Activated CD8-positive, alpha-beta T cell treated with anti-CD3 and anti-CD28 coated beads, Interleukin-2, amount 10 ng/mL, durations not matched to agents 7 days and 5 days (primary cell): ENCODE measurements around the gene ZNF579. TPM values are rescaled to one million over a fixed set of nuclear protein-coding genes. Genes with fewer than 3 reads are reported as not detected.
"Not testable (repeated sequence)": the region's sequence is repeated elsewhere in the genome, so short reads cannot be mapped to it uniquely, and the experiment has no call there.

Experiments
- ATAC-seq: fragments of 150-1000 bp; cut with Tn5 transposase; one replicate; pipeline ENCODE4 v1.10.0; 2021; ENCODE audit warnings: moderate library complexity
- CTCF ChIA-PET: fragments of 350-600 bp; sonication (Branson Sonifier 250); formaldehyde crosslinking; loops from one replicate; lab custom pipeline; 2021; ENCODE audit warnings: antibody characterized with exemption; lab: Charles Lee
- POLR2A ChIA-PET: fragments of 350-600 bp; sonication (Branson Sonifier 250); formaldehyde crosslinking; loops from one replicate; lab custom pipeline; 2021; ENCODE audit warnings: antibody characterized with exemption; lab: Charles Lee
- DNase-seq: peaks from one replicate; pipeline ENCODE4 v3.0.0-alpha.2; 2020
- H3K27ac Mint-ChIP-seq: one replicate; pipeline ENCODE4 v1.8.0; 2021; ENCODE audit warnings: mild to moderate bottlenecking, mixed read lengths
- H3K27me3 Mint-ChIP-seq: one replicate; pipeline ENCODE4 v1.8.0; 2021; ENCODE audit warnings: low read depth, mixed read lengths
- H3K36me3 Mint-ChIP-seq: one replicate; pipeline ENCODE4 v1.8.0; 2021; ENCODE audit warnings: low read depth, mixed read lengths
- H3K4me1 Mint-ChIP-seq: one replicate; pipeline ENCODE4 v1.8.0; 2021; ENCODE audit warnings: low read depth, mixed read lengths
- H3K4me3 Mint-ChIP-seq: one replicate; pipeline ENCODE4 v1.8.0; 2021; ENCODE audit warnings: mild to moderate bottlenecking, mixed read lengths
- H3K9me3 Mint-ChIP-seq: one replicate; pipeline ENCODE4 v1.8.0; 2022; ENCODE audit warnings: mixed read lengths; ENCODE audit not compliant: insufficient read depth
- total RNA-seq, 2 experiments: library from RNA; stranded (reverse); gene quantifications; one replicate each; pipeline ENCODE4 v1.2.3, GENCODE V29; 2021

ZNF579 gene
- total RNA-seq, 2 experiments from 2014 or later: 5.6 to 6.2 TPM

DNA sequence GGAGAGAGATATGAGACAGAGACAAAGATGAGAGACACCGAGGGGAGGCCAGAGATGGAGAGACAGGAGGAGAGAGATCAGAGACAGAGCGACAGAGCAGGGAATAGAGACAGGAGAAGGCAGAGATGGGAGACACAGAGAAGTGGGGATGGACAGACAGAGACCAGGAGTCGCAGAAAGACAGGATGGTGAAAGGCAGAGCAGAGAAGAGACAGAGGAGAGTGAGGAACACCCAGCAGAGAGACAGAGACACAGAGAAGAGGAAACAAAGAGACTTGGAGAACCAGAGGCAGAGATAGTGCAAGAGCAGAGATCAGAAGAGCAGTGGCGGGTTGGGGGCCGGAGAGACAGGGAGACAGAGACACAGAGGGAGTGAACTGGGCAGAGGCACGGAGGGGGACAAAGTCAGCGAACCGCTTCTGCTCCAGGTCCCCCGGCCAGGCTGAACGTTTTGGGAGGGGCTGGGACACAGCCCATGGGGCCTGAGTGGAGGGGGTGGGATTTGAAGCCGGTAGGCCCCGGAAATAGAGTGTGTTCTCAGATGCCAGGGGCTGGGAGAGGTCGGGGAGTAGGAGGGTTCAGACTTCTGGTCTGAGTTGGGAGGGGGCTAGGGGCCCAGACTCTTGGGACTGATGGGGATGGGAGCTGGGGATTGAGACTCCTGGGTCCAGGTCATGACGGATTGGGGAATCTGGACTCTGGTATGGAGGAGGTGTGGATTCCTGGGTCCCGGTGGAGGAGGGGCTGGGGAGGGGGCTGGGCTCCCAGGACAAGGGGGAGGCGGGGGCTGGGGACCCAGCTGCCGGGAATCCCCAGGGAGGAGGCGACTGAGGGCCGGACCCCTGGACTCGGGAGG is 654 bp downstream of the ZNF579 start:
- H3K9me3 Mint-ChIP-seq: no peaks in the 10 kb centered on the region
- H3K4me1 Mint-ChIP-seq: peaks cover 20% of the 10 kb centered on the region
- H3K36me3 Mint-ChIP-seq: peaks cover 14% of the 10 kb centered on the region
- DNase-seq (no peak), ATAC-seq (peak; percentile 45)
- POLR2A ChIA-PET: interaction anchor here (2.0 kb wide), 1 partner anchor 19 kb away, joined by 9 read pairs; the partner anchor contains the start of gene FIZ1
- peaks cover 3% of the 10 kb centered on the region for H3K27me3 Mint-ChIP-seq
- peak overlapping the region; percentile 91 for H3K27ac Mint-ChIP-seq
- peak overlapping the region; percentile 76 for H3K4me3 Mint-ChIP-seq
- CTCF ChIA-PET: no interaction called here

DNA sequence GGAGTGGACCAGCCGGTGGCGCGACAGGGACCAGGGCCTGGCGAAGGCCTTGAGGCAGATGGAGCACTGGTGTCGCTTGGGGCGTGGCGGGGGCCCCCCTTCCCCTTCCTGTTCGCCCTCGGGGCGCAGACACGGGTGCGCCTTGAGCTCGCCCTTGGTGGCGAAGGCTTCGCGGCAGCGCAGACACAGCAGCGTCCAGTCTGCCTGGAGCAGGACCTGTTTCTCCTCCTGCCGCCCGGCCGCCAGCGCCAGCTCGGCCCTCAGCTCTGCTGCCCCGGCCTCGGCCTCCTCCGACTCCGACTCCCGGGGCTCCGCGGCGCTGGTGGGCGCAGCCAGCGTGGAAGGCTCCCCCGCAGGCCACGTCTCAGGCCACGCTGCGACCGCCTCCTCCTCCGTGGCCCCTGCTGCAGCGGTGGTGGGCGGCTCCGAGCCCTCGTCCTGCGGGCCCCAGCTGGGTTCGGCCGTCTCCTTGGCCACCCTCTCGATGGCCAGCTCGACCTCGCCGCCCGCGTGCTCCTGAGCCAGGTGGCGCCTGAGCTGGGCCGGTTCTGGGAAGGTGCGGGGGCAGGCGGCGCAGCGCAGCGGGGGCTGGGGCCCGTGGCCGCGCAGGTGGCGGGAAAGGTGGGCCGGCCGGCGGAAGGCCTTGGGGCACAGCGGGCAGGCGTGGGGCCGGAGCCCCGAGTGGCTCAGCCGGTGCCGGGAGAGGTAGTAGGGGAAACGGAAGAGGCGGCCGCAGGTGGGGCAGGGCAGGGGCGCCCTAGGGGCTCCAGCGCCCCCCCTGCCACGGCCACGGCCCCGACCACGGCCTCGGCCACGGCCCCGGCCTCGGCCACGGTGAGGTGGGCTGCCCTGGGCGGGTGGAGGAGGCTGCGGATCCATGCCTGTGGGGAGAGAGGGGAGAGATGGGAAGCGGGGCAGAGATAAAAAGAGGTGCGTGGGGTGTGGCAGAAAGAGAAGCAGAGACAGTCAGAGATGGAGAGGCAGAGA is 1.6 kb downstream of the ZNF579 start:
- Mint-ChIP-seq H3K4me3 (peak overlapping the region; percentile 76), H3K27ac (peak overlapping the region; percentile 91), H3K36me3 (peaks cover 14% of the 10 kb centered on the region), H3K9me3 (no peaks in the 10 kb centered on the region), H3K27me3 (no peaks in the 10 kb centered on the region), H3K4me1 (peaks cover 20% of the 10 kb centered on the region)
- CTCF ChIA-PET: no interaction called here
- DNase-seq: no peak
- no peak for ATAC-seq
- POLR2A ChIA-PET: no interaction called here

DNA sequence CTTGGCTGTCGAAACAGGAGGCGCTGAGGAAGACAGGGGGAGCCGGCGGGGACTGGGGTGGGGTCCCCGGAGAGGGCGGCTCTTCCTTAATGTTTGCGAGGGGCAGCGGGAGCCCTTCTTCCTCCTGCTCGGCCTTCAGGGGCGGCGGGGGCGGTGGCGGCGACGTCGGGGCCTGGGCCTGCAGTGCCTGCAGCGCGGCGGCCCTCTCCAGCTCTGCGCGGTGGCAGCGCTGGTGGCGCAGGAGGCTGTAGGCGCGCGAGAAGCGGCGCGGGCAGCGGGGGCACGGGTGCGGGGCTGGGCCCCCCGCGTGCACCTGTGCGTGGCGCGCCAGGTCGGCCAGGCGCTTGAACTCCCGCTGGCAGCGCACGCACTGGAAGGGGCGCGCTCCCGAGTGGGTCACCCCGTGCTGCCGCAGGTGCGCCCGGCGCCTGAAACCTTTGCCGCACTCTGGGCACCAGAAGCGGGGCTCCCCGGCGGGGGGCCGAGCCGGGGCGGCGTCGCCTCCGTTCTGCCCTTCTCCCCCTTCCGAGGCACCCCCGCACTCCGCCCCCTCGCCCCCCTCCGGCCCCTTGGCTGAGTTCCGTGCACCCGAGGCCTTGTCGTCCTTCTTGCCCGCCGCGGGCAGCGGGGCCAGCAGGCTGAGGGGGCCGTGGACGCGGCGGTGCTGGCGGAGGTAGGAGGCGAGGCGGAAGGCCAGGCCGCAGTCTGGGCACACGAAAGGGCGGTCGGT is 2.5 kb downstream of the ZNF579 start:
- H3K4me3 Mint-ChIP-seq: no peak overlapping the region

DNA sequence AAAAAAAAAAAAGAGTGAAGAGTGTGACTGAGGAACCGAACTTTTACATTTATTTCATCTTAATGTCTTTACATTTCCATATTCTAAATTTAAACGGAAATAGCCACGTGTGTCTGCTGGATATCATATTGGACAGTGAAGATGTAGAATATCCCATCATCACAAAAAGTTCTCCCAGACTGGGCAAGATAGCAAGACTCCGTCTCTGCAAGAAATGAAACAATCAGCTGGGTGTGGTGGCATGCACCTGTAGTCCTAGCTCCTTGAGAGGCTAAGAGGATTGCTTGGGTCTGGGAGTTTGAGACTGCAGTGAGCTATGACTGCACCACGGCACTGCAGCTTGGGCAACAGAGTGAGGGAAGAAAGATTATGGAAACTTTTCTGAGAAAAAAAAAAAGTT is 3.9 kb downstream of the ZNF579 start:
- ATAC-seq (no peak), DNase-seq (no peak)
- Mint-ChIP-seq H3K9me3 (no peaks in the 10 kb centered on the region), H3K4me1 (peaks cover 16% of the 10 kb centered on the region), H3K4me3 (no peak overlapping the region), H3K36me3 (peaks cover 14% of the 10 kb centered on the region), H3K27ac (no peak overlapping the region), H3K27me3 (no peaks in the 10 kb centered on the region)
- POLR2A ChIA-PET: interaction anchor here (0.6 to 0.9 kb wide), 2 partner anchors 22 to 1437 kb away, joined by 3 to 4 read pairs; partner anchors contain the start of gene FIZ1
- CTCF ChIA-PET: interaction anchor here (0.7 kb wide), 1 partner anchor 56 kb away, joined by 3 read pairs; no protein-coding TSS in a partner anchor

More for the DNA sequence above, 2.5 kb downstream of the ZNF579 start:
- peaks cover 20% of the 10 kb centered on the region for H3K4me1 Mint-ChIP-seq
- no peaks in the 10 kb centered on the region for H3K27me3 Mint-ChIP-seq
- POLR2A ChIA-PET: no interaction called here
- no peak for ATAC-seq
- peaks cover 14% of the 10 kb centered on the region for H3K36me3 Mint-ChIP-seq
- no peaks in the 10 kb centered on the region for H3K9me3 Mint-ChIP-seq
- no peak overlapping the region for H3K27ac Mint-ChIP-seq
- no peak for DNase-seq
- CTCF ChIA-PET: no interaction called here

DNA sequence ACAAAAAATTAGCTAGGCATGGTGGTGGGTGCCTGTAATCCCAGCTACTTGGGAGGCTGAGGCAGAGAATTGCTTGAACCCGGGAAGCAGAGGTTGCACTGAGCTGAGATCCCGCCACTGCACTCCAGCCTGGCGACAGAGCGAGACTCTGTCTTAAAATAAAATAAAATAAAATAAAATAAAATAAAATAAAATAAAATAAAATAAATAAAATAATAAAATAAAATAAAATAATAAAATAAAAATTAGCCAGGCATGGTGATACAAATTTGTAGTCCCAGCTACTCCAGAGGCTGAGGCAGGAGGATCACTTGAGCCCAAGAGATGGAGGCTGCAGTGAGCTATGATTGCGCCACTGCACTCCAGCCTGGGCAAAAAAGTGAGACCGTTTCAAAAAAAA is 6.7 kb downstream of the ZNF579 start:
- H3K4me1 Mint-ChIP-seq, H3K27me3 Mint-ChIP-seq, POLR2A ChIA-PET: not testable (repeated sequence)

DNA sequence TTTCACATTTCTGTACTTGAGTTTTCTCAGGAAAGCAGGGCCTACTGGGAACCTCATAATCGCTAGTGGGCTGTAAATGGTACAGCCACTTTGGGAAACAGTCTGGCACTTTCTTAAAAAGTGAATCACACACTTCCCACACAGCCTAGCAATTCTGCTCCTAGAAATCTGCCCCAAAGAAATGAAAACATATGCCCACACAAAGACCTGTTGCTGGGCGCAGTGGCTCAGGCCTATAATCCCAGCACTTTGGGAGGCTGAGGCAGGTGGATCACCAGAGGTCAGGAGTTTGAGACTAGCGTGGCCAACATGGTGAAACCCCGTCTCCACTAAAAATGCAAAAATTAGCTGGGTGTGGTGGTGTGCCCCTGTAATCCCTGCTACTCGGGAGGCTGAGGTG is 11.2 kb downstream of the ZNF579 start:
- H3K4me3 Mint-ChIP-seq, H3K4me1 Mint-ChIP-seq, ATAC-seq, H3K36me3 Mint-ChIP-seq, POLR2A ChIA-PET, H3K27me3 Mint-ChIP-seq, DNase-seq, H3K9me3 Mint-ChIP-seq, H3K27ac Mint-ChIP-seq, CTCF ChIA-PET: not testable (repeated sequence)

More for the DNA sequence above, 6.7 kb downstream of the ZNF579 start:
- CTCF ChIA-PET: interaction anchor here (1.8 kb wide), 1 partner anchor 70 kb away, joined by 9 read pairs; no protein-coding TSS in a partner anchor
- not testable (repeated sequence) for H3K27ac Mint-ChIP-seq, DNase-seq, H3K4me3 Mint-ChIP-seq, H3K9me3 Mint-ChIP-seq, ATAC-seq
- peaks cover 11% of the 10 kb centered on the region for H3K36me3 Mint-ChIP-seq

DNA sequence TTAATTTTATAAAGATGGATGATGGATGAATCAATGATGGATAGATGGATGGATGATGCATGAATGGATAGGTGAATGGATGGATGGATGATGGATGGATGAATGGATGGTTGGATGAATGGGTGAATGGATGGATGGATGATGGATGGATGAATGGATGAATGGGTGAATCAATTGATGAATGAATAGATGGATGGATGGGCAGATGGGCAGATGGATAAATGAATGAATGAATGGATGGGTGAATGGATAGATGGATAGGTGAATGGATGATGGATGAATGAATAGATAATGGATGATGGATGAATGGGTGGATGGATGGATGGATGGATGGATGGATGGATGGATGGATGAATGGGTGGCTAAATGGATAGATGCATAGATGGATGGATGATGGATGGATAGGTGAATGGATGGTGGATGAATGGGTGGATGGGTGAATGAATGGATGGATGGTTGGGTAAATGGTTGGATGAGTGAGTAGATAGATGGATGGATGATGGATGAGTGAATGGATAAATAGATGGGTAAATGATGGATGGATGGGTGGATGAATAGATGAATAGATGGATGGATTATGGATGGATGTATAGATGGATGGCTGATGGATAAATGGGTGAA is 12.8 kb downstream of the ZNF579 start:
- ChIA-PET POLR2A (no interaction called here), CTCF (no interaction called here)
- peaks cover 2% of the 10 kb centered on the region for H3K27me3 Mint-ChIP-seq
- no peak overlapping the region for H3K27ac Mint-ChIP-seq
- no peak overlapping the region for H3K4me3 Mint-ChIP-seq
- no peaks in the 10 kb centered on the region for H3K4me1 Mint-ChIP-seq
- ATAC-seq (no peak), DNase-seq (no peak)
- H3K9me3 Mint-ChIP-seq: no peaks in the 10 kb centered on the region
- H3K36me3 Mint-ChIP-seq: no peaks in the 10 kb centered on the region

DNA sequence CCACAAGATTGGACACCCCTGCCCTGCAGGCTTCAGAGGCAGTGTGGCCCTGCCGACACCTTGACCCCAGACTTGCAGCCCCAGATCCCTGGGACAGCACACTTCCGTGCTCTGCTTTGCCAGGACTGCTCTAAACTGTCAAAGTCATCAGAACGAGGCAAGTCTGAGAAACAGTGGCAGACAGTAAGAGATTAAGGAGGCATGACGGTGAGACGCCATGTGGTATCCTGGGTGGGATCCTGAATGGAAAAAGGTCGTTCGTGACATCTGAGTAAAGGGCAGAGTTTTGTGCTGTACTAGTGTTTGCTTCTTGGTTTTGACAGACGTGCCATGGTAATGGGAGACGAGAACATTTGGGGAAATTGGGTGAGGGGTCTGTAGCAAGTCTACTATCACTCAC is 13.8 kb downstream of the ZNF579 start:
- no peak overlapping the region for H3K4me3 Mint-ChIP-seq
- ChIA-PET CTCF (interaction anchor here (0.9 kb wide), 1 partner anchor 65 kb away, joined by 4 read pairs; no protein-coding TSS in a partner anchor), POLR2A (no interaction called here)
- DNase-seq: no peak
- no peaks in the 10 kb centered on the region for H3K36me3 Mint-ChIP-seq
- no peaks in the 10 kb centered on the region for H3K9me3 Mint-ChIP-seq
- ATAC-seq: no peak
- no peak overlapping the region for H3K27ac Mint-ChIP-seq
- peaks cover 2% of the 10 kb centered on the region for H3K27me3 Mint-ChIP-seq
- H3K4me1 Mint-ChIP-seq: no peaks in the 10 kb centered on the region

DNA sequence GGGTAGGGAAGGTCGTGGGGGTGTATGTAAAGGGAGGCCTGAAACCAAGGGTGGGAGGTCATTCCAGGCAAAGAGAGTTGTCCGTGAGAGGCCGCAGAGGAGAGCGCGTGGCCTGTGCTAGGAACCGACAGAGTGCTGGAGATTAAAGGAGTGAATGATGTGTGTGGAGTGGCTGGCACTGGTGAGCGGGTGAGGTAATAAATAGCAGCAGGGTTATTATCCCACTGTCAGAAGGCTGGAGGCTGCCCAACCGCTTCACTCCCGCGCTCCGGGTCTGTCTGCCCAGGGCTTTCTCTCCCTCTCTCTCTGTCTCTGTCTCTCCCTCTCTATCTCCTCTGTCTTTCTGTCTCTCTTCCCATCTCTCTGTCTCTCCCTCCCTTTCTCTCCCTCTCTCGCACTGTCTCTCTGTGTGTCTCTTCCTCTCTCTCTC is 17.4 kb downstream of the ZNF579 start:
- no peak for ATAC-seq
- no peak for DNase-seq
- Mint-ChIP-seq H3K4me3 (no peak overlapping the region), H3K27me3 (peaks cover 2% of the 10 kb centered on the region), H3K27ac (no peak overlapping the region), H3K36me3 (no peaks in the 10 kb centered on the region), H3K4me1 (no peaks in the 10 kb centered on the region), H3K9me3 (no peaks in the 10 kb centered on the region)
- POLR2A ChIA-PET: no interaction called here
- CTCF ChIA-PET: no interaction called here

DNA sequence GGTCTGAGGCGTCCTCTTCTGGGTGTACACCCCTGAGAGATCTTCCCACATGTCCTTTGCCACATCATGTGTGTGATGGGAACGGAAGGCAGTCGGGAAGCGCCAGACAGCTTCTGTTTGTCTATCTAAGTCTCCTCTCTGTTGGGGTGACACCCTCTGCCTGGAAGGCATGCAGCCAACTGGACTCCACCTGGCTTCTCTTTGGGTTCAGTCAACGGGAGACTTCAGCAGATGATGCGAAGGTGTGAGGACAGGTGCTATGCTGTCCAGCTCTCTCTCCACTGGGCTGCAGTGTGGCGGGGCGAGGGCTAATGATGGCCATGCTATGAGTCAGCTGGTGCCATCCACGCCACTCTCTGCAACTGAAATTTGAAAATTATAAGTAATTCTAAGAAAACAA is 21.0 kb downstream of the ZNF579 start:
- H3K27me3 Mint-ChIP-seq: no peaks in the 10 kb centered on the region
- ChIA-PET POLR2A (no interaction called here), CTCF (no interaction called here)
- no peak for ATAC-seq
- no peaks in the 10 kb centered on the region for H3K36me3 Mint-ChIP-seq
- no peaks in the 10 kb centered on the region for H3K4me1 Mint-ChIP-seq
- H3K9me3 Mint-ChIP-seq: no peaks in the 10 kb centered on the region
- H3K27ac Mint-ChIP-seq: no peak overlapping the region
- no peak for DNase-seq
- H3K4me3 Mint-ChIP-seq: no peak overlapping the region

DNA sequence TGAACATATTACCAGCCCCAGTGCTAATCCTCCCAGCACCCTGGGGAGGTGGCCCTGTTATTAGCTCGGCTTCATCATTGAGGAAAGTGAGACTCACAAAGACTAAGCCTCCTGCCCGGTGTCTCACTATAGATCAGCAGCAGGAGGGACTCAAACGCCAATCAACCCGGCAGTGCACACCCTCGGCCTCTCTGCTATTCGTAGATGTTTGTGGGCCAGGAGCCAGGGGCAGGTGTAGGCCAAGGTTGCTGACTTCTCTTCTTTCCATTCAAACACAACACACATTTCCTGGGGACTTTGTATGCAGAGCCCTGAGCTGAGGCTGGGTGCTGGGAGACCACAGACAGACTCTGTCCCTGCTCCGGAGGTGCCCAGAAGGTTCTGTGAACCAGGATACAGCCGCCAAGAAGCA is 25.9 kb downstream of the ZNF579 start:
- no peak overlapping the region for H3K27ac Mint-ChIP-seq
- ChIA-PET POLR2A (no interaction called here), CTCF (no interaction called here)
- H3K36me3 Mint-ChIP-seq: no peaks in the 10 kb centered on the region
- no peaks in the 10 kb centered on the region for H3K4me1 Mint-ChIP-seq
- no peak overlapping the region for H3K4me3 Mint-ChIP-seq
- no peaks in the 10 kb centered on the region for H3K27me3 Mint-ChIP-seq
- no peak for DNase-seq
- no peak for ATAC-seq
- H3K9me3 Mint-ChIP-seq: no peaks in the 10 kb centered on the region
